H1 (cell line): Measurements from ENCODE around the gene CLIC3. TPM values are rescaled to one million over a fixed set of nuclear protein-coding genes. Genes with fewer than 3 reads are reported as not detected.

Experiments used
- CTCF ChIA-PET: fragments of 300-600 bp; sonication (Branson Sonifier 250); formaldehyde crosslinking; loops from one replicate; lab custom pipeline; 2021; ENCODE audit not compliant: partially characterized antibody; lab: Charles Lee
- POLR2A ChIA-PET: fragments of 300-600 bp; sonication (Branson Sonifier 250); formaldehyde crosslinking; loops from one replicate; lab custom pipeline; 2021; ENCODE audit warnings: inconsistent platforms; ENCODE audit not compliant: partially characterized antibody; lab: Charles Lee
- DNase-seq, 2 experiments: peaks; one replicate each; pipeline versions ENCODE4 v3.0.0 to v3.0.0-alpha.2; 2010 to 2022; ENCODE audit warnings: low spot score in 2 of 2, low read depth in 1 of 2, mixed read lengths in 1 of 2
- FAIRE-seq: peaks from 2 replicates; lab custom pipeline; 2011; peaks lifted over from hg19 to GRCh38; lab: Jason Lieb, UNC
- H2AFZ ChIP-seq: 2 replicates; pipeline ENCODE4 v1.8.1; 2012; ENCODE audit warnings: low read length, inconsistent platforms
- H2AK5ac ChIP-seq: 2 replicates; pipeline ENCODE4 v1.6.1; 2013; ENCODE audit warnings: low read depth, low read length
- H2BK120ac ChIP-seq: replicated peaks from 2 replicates; pipeline ENCODE3; 2013; ENCODE audit warnings: low read depth, low read length, inconsistent platforms
- H2BK12ac ChIP-seq: 2 replicates; pipeline ENCODE4 v1.6.1; 2013; ENCODE audit warnings: low read depth, low read length
- H2BK15ac ChIP-seq: 2 replicates; pipeline ENCODE4 v1.6.1; 2013; ENCODE audit warnings: low read length
- H2BK20ac ChIP-seq: 2 replicates; pipeline ENCODE4 v1.6.1; 2013; ENCODE audit warnings: low read length
- H2BK5ac ChIP-seq: 2 replicates; pipeline ENCODE4 v1.6.1; 2013; ENCODE audit warnings: low read depth, low read length
- H3K14ac ChIP-seq: 2 replicates; pipeline ENCODE4 v1.6.1; 2013; ENCODE audit warnings: inconsistent platforms; ENCODE audit not compliant: insufficient read length
- H3K18ac ChIP-seq: 2 replicates; pipeline ENCODE4 v1.6.1; 2013; ENCODE audit warnings: low read length; ENCODE audit errors: extremely low read depth
- H3K23ac ChIP-seq: 2 replicates; pipeline ENCODE4 v1.6.1; 2013; ENCODE audit warnings: inconsistent platforms; ENCODE audit not compliant: insufficient read length
- H3K23me2 ChIP-seq: 2 replicates; pipeline ENCODE4 v1.6.1; 2013; ENCODE audit warnings: low read depth, low read length
- H3K27ac ChIP-seq: 2 replicates; pipeline ENCODE4 v1.6.1; 2011; ENCODE audit warnings: low read depth, low read length, inconsistent platforms
- H3K27me3 ChIP-seq, 4 experiments: replicated peaks in 1 of 4; 1 replicate in 1 of 4; 2 replicates in 3 of 4; pipeline versions ENCODE4 v1.6.1 to v1.8.1; 2011 to 2013; ENCODE audit warnings: low read length in 3 of 4, mild to moderate bottlenecking in 3 of 4, inconsistent platforms in 2 of 4, mixed read lengths in 2 of 4, moderate library complexity in 1 of 4; ENCODE audit not compliant: control insufficient read depth in 3 of 4, insufficient read depth in 3 of 4; ENCODE audit errors: extremely low read depth in 1 of 4
- H3K36me3 ChIP-seq, 4 experiments: 2 replicates each; pipeline versions ENCODE4 v1.6.1 to v1.8.1; 2011 to 2013; ENCODE audit warnings: mild to moderate bottlenecking in 4 of 4, low read length in 3 of 4, moderate library complexity in 2 of 4, control low read depth in 1 of 4, inconsistent platforms in 1 of 4; ENCODE audit not compliant: insufficient read depth in 4 of 4, control insufficient read depth in 2 of 4
- H3K4ac ChIP-seq: replicated peaks from 2 replicates; pipeline ENCODE3; 2013; ENCODE audit warnings: low read length, low read depth, mixed read lengths, inconsistent platforms; ENCODE audit not compliant: insufficient read length
- H3K4me1 ChIP-seq, 4 experiments: replicated peaks in 1 of 4; 1 replicate in 1 of 4; 2 replicates in 3 of 4; pipeline versions ENCODE4 v1.6.1 to v1.8.1; 2011 to 2013; ENCODE audit warnings: low read length in 3 of 4, inconsistent platforms in 2 of 4, mixed read lengths in 1 of 4; ENCODE audit not compliant: insufficient read depth in 4 of 4, control insufficient read depth in 3 of 4
- H3K4me2 ChIP-seq, 2 experiments: 2 replicates each; pipeline versions ENCODE4 v1.6.1 to v1.8.1; 2011 to 2013; ENCODE audit warnings: low read depth in 2 of 2, low read length in 2 of 2, control low read depth in 1 of 2, inconsistent platforms in 1 of 2, mild to moderate bottlenecking in 1 of 2; ENCODE audit not compliant: insufficient read depth in 1 of 2
- H3K4me3 ChIP-seq, 4 experiments: fragments of 200-600, 300-600 bp in 1 of 4; sonication (generic), shearing (Covaris generic), sonication (Bioruptor Twin) in 1 of 4; 2 replicates each; pipeline versions ENCODE4 v1.5.1 to v1.8.1; 2011 to 2016; ENCODE audit warnings: low read length in 4 of 4, low read depth in 3 of 4, control low read depth in 2 of 4, inconsistent platforms in 2 of 4, mild to moderate bottlenecking in 2 of 4, mixed read lengths in 1 of 4, moderate library complexity in 1 of 4; ENCODE audit not compliant: insufficient read depth in 2 of 4; ENCODE audit errors: extremely low read depth in 1 of 4
- H3K56ac ChIP-seq: replicated peaks from 2 replicates; pipeline ENCODE3; 2013; ENCODE audit warnings: low read depth, mild to moderate bottlenecking, mixed read lengths, low read length, inconsistent platforms; ENCODE audit not compliant: insufficient read length
- H3K79me1 ChIP-seq: 2 replicates; pipeline ENCODE4 v1.6.1; 2013; ENCODE audit warnings: low read depth, low read length, control low read depth
- H3K79me2 ChIP-seq, 2 experiments: 2 replicates each; pipeline versions ENCODE4 v1.6.1 to v1.8.1; 2012 to 2013; ENCODE audit warnings: low read length in 2 of 2, mild to moderate bottlenecking in 2 of 2, inconsistent platforms in 1 of 2; ENCODE audit not compliant: insufficient read depth in 2 of 2, control insufficient read depth in 1 of 2
- H3K9ac ChIP-seq, 4 experiments: replicated peaks in 1 of 4; 1 replicate in 1 of 4; 2 replicates in 3 of 4; pipeline versions ENCODE4 v1.6.1 to v1.8.1; 2011 to 2013; ENCODE audit warnings: low read depth in 3 of 4, low read length in 3 of 4, control low read depth in 2 of 4, mild to moderate bottlenecking in 2 of 4, moderate library complexity in 2 of 4, inconsistent platforms in 1 of 4; ENCODE audit errors: extremely low read depth in 1 of 4
- H3K9me3 ChIP-seq, 2 experiments: 2 replicates each; pipeline versions ENCODE4 v1.6.1 to v1.8.1; 2012 to 2013; ENCODE audit warnings: mild to moderate bottlenecking in 2 of 2, moderate library complexity in 2 of 2, control low read depth in 1 of 2, inconsistent platforms in 1 of 2, low read depth in 1 of 2, low read length in 1 of 2, mixed read lengths in 1 of 2; ENCODE audit not compliant: insufficient read depth in 2 of 2
- H4K20me1 ChIP-seq, 2 experiments: replicated peaks in 1 of 2; 2 replicates each; pipeline versions ENCODE3 to v1.8.1; 2011 to 2013; ENCODE audit warnings: inconsistent platforms in 2 of 2, low read length in 2 of 2, mild to moderate bottlenecking in 1 of 2; ENCODE audit not compliant: insufficient read depth in 2 of 2, control insufficient read depth in 1 of 2
- H4K5ac ChIP-seq: 2 replicates; pipeline ENCODE4 v1.6.1; 2013; ENCODE audit warnings: low read length, low read depth, mixed read lengths, inconsistent platforms; ENCODE audit not compliant: insufficient read length
- H4K8ac ChIP-seq: 2 replicates; pipeline ENCODE4 v1.8.0; 2013; ENCODE audit warnings: mild to moderate bottlenecking, moderate library complexity, low read length, inconsistent platforms; ENCODE audit not compliant: insufficient read depth; ENCODE audit errors: extremely low read depth
- H4K91ac ChIP-seq: replicated peaks from 2 replicates; pipeline ENCODE3; 2013; ENCODE audit warnings: low read length, mixed read lengths, inconsistent platforms; ENCODE audit not compliant: insufficient read length
- WGBS, 2 experiments: shearing (Covaris generic) in 1 of 2; methylation state at CpG; one replicate each; pipeline versions ENCODE4 v1.1.6 to v1.1.7; 2013 to 2015; ENCODE audit warnings: low lambda C conversion rate in 2 of 2, mixed read lengths in 2 of 2, inconsistent platforms in 1 of 2, low coverage in 1 of 2, missing lambda C conversion rate in 1 of 2; ENCODE audit not compliant: insufficient replicate concordance in 2 of 2, insufficient coverage in 1 of 2, insufficient read length in 1 of 2; ENCODE audit errors: extremely low coverage in 1 of 2, missing lambda C conversion rate in 1 of 2; 5-methylcytosine and 5-hydroxymethylcytosine counted together
- polyA plus RNA-seq, 7 experiments: library from polyadenylated mRNA; depleted of rRNA in 3 of 7; stranded (reverse) in 5 of 7; unstranded in 2 of 7; fragments of >200 nt in 5 of 7; fragments of 200-250 nt in 2 of 7; gene quantifications; 1 replicate in 5 of 7; 2 replicates in 1 of 7; 4 replicates in 1 of 7; pipeline versions ENCODE4 v1.2.1 to v1.2.3, GENCODE V29; 2011 to 2013; ENCODE audit warnings: missing spikeins in 2 of 7, mixed read lengths in 2 of 7
- total RNA-seq: library from RNA; stranded (reverse); fragmentation: NEBNext Ultra II Directional; extraction: Animal tissue kit (Norgen Biotek cat#: 25700); gene quantifications from 2 replicates; pipeline ENCODE4 v1.2.1, GENCODE V29; 2021

CLIC3 gene
- total and polyA plus RNA-seq, 2 of the 8 experiments (the other 6 are each of a cell fraction or from before 2014, with no cell fraction given), result 0.12 TPM; not detected in 1

DNA sequence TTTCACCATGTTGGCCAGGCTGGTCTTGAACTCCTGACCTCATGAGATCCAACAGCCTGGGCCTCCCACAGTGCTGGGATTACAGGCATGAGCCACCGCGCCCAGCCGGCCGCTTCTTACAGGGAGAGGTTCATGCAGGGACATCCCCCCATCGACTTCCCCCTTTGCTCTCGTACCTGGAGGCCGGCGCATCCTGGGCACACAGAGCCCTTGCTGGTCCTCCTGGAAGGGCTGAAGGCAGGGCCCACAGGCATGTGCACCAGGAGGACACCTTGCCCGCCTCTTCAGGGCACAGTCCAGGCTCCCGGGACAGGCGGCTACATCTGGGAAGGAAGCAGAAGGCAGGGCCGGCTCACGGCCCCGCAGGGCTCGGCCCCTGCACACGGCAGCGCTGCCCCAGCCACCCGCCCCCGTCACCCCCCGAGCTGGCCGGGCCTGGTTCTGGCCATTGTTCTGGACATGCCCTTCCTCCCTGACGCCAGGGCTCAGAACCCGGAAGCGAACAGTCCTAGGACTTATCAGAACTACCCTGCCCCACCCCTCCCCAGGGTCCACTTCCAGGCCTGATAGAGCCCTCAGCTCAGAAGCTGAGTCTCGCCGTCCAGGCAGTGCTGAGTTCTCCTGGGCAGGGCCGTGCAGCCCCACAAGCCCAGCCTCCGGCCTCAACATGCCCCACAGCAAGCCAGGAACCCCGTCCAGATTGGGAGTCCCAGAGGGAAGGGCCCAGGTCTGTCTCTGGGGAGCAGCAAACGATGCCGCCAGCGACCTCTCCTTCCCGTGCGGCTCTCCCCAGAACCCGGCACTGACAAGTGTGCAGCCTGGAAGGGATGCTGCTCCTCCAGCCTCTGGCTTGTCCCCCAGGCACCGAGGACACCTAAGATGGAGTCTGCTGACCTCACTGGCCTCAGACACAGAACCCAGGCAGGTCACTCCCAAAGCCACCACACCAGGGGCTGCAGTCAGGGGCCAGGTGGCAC, 46.7 kb upstream of the CLIC3 start:
- FAIRE-seq, result no peak
- Histone ChIP-seq H3K79me1 (peaks cover 9% of the 10 kb centered on the region), H2BK20ac (no peak overlapping the region), H3K9ac (no peak overlapping the region), H3K79me2 (peaks cover 0 to 4% of the 10 kb centered on the region in 2 experiments; a peak in 1 of 4 replicates), H3K56ac (no peak overlapping the region), H4K91ac (no peak overlapping the region), H3K27ac (no peak overlapping the region), H3K4ac (no peak overlapping the region), H2BK5ac (no peak overlapping the region), H4K20me1 (peaks cover 7 to 19% of the 10 kb centered on the region in 2 experiments), H2AFZ (no peak overlapping the region), H3K23me2 (peaks cover 11% of the 10 kb centered on the region; the same call in 1 of the 2 replicates), H2BK12ac (no peak overlapping the region), H2BK15ac (no peak overlapping the region), H3K18ac (no peak overlapping the region), H3K23ac (no peak overlapping the region), H4K5ac (no peak overlapping the region), H3K14ac (no peak overlapping the region), H3K27me3 (peaks cover 8 to 25% (median 16%) of the 10 kb centered on the region in 4 experiments; a peak in 6 of 7 replicates), H3K4me2 (no peak overlapping the region), H3K4me1 (peaks cover 3 to 8% (median 5%) of the 10 kb centered on the region in 4 experiments; a peak in 6 of 7 replicates), H3K9me3 (no peaks in the 10 kb centered on the region), H4K8ac (peak overlapping the region; percentile 68), H3K4me3 (no peak overlapping the region), H3K36me3 (peaks cover 0 to 3% (median 0%) of the 10 kb centered on the region in 4 experiments; a peak in 1 of 8 replicates), H2AK5ac (no peak overlapping the region), H2BK120ac (no peak overlapping the region)
- CTCF ChIA-PET, result interaction anchor here (1.4 to 4.1 kb wide), 4 partner anchors 8 to 24 kb away, joined by 3 to 27 read pairs (median 12); no protein-coding TSS in a partner anchor
- POLR2A ChIA-PET, result interaction anchor here (2.4 kb wide), 1 partner anchor 13 kb away, joined by 5 read pairs; no protein-coding TSS in a partner anchor
- 86% methylated on average over 21 of the region's 36 CpGs; no CpG with 5 or more reads in 1 of the 2 experiments for WGBS, 2 experiments
- DNase-seq, result no peak
